AG10803 (cell line): ENCODE measurements around the gene TMEM178B.
A peak's percentile ranks its signal among the peaks of the same experiment; 100 is the strongest.
"Not testable (repeated sequence)": the region's sequence is repeated elsewhere in the genome, so short reads cannot be mapped to it uniquely, and the experiment has no call there.

Experiments used
- DNase-seq: peaks from one replicate; pipeline ENCODE4 v3.0.0; 2010; ENCODE audit warnings: low read depth
- H3K4me3 ChIP-seq: 2 replicates; pipeline ENCODE4 v1.5.1; 2011; ENCODE audit warnings: mild to moderate bottlenecking, low read length, control low read depth
- CTCF ChIP-seq: conservative IDR thresholded peaks from 2 replicates; pipeline ENCODE4 v1.5.1; 2011; ENCODE audit warnings: mild to moderate bottlenecking, low read length, control low read depth, inconsistent platforms

Gene TMEM178B

GRCh38 chr7:141043616-141044015 is 30.2 kb upstream of the TMEM178B start:
- no peak for TF ChIP-seq CTCF
- peak; percentile 17 for DNase-seq

GRCh38 chr7:141045126-141045841 is 28.6 kb upstream of the TMEM178B start:
- H3K4me3 ChIP-seq: no peak overlapping the region
- TF ChIP-seq CTCF: no peak
- DNase-seq: peak; percentile 17

More at GRCh38 chr7:141043616-141044015, 30.2 kb upstream of the TMEM178B start:
- H3K4me3 ChIP-seq: no peak overlapping the region

GRCh38 chr7:141045842-141046620 is 27.8 kb upstream of the TMEM178B start:
- peak; percentile 53 for DNase-seq
- TF ChIP-seq CTCF: no peak
- H3K4me3 ChIP-seq: no peak overlapping the region

- no peak for TF ChIP-seq CTCF
- H3K4me3 ChIP-seq: no peak overlapping the region
- no peak for DNase-seq
Measured at GRCh38 chr7:141053626-141054025, 20.2 kb upstream of the TMEM178B start.

- TF ChIP-seq CTCF: no peak
Measured at GRCh38 chr7:141055146-141055545, 18.7 kb upstream of the TMEM178B start.

GRCh38 chr7:141057788-141058187 is 16.1 kb upstream of the TMEM178B start:
- no peak overlapping the region for H3K4me3 ChIP-seq
- DNase-seq: no peak
- no peak for TF ChIP-seq CTCF

More at GRCh38 chr7:141055146-141055545, 18.7 kb upstream of the TMEM178B start:
- H3K4me3 ChIP-seq: no peak overlapping the region
- no peak for DNase-seq

GRCh38 chr7:141067856-141068255 is 6.0 kb upstream of the TMEM178B start:
- not testable (repeated sequence) for DNase-seq, H3K4me3 ChIP-seq
